HG03060 (cell line): ENCODE data around the gene TMED4.
A peak's percentile ranks its signal among the peaks of the same experiment; 100 is the strongest.
"Not testable (repeated sequence)": the region's sequence is repeated elsewhere in the genome, so short reads cannot be mapped to it uniquely, and the experiment has no call there.

Experiments
- ATAC-seq: cut with Tn5 transposase; IDR thresholded peaks from one replicate; pipeline ENCODE4 v1.9.1; 2021; ENCODE audit warnings: low read depth, moderate number of reproducible peaks; ENCODE audit not compliant: unreplicated experiment

Gene TMED4

GRCh38 chr7:44608916-44609648, 27.1 kb upstream of the TMED4 start:
- ATAC-seq: no peak

- ATAC-seq: no peak
These were observed 25.4 kb upstream of the TMED4 start for GRCh38 chr7:44607141-44608068.

DNA sequence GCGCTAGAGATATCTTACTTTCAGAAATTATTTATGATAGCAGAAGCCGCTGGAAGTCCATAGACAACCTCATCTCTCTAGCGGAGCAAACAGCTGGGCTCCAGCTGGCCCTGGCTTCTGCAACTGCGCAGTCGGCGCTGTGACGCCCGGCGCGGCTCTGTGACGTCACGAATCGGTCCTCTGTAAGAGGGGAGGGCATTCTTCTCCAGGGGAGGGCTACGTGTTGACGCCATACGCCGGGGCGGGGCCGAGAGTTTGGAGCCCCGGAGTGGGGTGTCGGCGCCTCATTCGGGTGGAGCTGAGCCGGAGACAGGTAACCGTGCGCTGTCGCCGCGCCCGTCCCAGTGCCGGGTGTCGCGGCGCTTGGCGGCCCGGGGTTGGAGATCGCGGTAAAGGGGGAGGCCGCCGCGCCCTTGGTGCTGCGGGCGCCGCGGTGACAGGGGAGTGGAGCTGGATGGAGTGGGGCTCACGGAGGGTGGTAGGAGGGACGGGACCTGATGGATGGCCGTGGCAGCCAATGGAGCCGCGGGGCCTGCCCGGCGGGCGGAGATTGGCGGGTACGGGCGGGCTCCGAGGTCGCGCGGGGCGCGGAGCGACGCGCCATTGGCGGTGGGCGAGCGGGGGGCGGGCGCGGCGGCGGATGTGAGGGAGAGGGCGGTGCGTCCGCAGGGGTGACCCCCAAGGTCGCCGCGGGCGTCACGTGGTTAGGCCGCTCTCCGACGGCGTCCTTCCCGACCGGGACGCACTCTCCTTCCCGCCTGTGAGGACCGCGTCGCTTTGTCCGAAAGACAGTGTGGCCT, 24.5 kb upstream of the TMED4 start, which contains the start of gene OGDH:
TSS of gene OGDH (plus strand) at position 287 of the 800 bp plus-strand sequence. CDS start 17,717 bp downstream, outside the sequence.
- ATAC-seq: peak; percentile 73

GRCh38 chr7:44604941-44605340, 22.9 kb upstream of the TMED4 start:
- ATAC-seq: no peak

DNA sequence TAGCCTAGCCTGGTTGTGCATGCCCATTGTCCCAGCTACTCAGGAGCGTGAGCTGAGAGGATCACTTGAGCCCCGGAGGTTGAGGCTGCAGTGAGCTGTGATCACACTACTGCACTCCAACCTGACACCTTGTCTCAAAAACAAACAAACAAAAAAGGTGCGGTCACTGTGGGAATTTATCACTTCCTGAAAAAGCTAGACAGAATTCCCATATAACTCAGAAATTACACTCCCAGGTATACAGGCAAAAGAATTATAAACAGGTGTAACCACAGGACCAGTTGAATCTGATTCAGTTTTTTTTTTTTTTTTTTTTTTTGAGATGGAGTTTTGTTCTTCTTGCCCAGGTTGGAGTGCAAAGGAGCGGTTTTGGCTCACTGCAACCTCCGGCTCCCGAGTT, 21.2 kb upstream of the TMED4 start:
- ATAC-seq: no peak

- no peak for ATAC-seq
These were observed 20.5 kb upstream of the TMED4 start for GRCh38 chr7:44602576-44602910.

GRCh38 chr7:44599222-44599621, 17.2 kb upstream of the TMED4 start:
- no peak for ATAC-seq

- ATAC-seq: not testable (repeated sequence)
These were observed 15.2 kb upstream of the TMED4 start for GRCh38 chr7:44597181-44597580.

DNA sequence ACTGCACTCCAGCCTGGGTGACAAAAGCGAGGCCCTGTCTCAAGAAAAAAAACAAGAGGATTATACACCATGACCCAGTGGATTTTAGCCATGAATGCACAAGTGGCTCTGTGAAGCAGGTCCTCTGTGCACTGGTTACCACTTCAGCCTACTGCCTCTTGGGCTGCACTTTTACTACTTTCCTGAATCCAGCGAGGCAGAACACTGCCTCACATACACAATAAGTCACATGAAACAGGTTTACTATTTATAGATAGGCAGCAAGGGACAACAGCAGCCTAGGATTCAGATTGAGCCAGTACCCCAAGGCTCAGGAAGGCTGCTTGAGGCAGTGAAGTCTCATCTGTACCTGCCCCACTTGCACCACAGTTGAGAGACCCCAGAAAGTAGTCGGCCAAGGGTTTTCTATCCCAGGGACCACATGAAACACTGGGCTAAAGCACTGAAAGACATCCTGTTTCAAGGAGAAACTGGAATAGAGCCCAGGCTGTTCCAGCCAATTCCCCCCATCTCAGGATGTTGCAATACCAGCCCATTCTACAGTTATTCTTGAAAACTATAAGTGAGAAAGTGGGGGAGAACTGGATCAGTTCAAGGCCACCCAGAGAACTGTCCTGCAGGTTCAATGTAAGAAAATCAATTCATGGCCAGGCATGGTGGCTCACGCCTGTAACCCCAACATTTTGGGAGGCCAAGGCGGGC, 14.1 kb upstream of the TMED4 start:
- ATAC-seq: no peak

GRCh38 chr7:44590910-44591309, 8.9 kb upstream of the TMED4 start:
- no peak for ATAC-seq

DNA sequence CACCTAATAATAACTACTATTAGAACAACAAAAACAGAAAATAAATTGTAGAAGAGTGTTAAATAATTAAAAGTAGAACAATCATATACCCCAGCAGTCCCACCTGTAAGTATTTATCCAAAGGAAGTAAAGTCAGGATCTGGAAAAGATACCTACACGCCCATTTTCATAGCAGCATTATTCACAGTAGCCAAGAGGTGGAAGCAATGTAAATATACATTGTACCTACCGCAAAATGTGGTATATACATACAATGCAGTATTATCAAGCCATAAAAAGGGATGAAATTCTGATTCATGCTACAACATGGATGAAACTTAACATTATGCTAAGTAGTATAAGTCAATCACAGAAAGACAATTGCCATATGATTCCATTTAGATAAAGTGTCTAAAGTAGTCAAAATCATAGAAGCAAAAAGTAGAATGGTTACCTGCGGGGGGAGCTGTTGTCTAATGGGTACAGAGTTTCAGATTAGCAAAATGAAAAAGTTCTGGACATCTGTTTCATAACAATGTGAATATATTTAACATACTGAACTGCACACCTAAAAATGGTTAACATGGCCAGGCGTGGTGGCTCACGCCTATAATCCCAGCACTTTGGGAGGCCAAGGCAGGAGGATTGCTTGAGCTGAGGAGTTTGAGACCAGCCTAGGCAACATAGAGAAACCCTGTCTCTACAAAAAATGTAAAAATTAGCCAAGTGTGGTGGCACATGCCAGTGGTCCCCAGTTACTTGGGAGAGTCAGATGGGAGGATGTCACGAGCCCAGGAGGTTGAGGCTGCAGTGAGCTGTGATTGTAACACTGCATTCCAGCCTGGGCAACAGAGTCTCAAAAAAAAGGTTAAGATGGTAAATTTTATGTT, 6.0 kb upstream of the TMED4 start:
- ATAC-seq: no peak

- no peak for ATAC-seq
These were observed 1.3 kb upstream of the TMED4 start for GRCh38 chr7:44583146-44583865.

DNA sequence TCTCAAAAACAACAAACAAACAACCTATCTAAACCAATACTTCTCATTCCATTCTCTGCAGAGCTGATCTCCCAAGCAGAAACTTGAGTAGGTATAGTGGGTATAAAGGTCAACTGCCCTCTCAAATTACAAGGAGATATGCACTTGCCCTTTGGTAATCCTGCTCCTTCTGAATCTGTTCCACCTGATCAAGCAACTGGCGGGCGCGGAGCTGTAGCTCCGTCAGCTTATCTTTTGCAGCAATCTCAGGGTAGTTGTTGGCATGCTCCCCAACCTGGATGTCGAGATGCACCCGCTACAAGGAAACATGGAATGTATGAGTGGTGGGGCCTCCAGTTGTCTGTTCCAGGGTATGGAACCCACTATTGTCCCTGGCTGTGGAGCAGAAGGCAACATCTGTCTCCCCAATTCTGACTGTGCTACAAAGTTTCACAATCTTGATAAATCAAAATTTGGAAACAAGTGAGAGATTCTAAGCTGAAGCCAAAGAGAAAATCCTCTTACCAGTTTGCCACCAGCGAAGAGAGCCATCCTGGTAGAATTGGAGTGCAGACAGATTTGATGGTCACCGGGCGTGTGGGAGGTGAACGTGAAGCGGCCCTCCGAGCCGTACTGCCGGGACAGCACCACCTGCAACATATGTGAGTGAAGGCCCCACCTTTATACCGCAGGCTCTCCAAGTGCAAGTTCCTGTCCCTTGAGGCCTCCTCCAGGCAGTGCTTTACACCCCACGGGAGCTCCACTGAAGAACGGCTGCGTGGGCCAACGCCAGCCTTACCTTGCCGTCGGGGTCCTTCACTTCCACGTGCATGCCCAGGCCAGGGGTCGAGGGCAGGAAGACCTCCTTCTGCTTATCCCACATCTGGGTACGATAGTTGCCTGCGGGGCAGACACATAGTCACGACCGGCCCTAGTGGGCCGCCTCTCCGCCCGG, 819 bp downstream of the TMED4 start:
- ATAC-seq: peak; percentile 9

DNA sequence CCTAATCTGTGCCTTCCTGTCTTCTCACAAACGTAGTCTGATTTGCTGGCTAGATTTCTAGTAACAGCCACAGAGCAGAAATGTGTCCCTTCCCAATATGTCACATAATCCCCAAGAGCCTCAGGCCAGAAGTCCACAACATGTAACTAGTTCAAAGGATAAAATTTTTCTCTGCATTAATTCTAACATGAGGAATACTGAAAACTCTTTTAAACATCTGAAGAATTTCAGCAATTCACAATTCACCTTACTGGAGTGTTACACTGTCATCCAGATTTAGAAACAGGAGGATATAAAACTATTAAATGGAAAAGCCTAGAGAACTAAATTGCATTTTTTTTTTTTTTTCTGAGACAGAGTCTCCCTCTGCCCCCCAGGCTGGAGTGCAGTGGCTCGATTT, 5.8 kb downstream of the TMED4 start:
- ATAC-seq: no peak

DNA sequence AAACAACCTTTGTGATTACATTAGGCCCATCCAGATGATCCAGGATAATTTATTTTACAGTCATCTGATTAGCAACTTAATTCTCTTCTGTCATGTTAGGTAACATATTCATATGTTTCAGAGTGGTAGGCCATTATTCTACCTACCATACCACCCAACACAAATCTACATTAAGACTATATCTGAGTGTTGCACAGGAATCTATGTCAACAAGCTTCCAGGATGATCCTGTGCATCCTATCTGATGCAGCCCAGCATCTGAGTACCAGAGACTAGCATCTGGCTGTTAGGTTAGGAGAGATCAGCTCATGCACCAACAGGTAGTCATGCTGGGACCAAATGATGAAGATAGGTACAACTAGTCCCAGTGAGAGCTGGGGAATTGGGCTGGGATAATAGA, 7.0 kb downstream of the TMED4 start:
- ATAC-seq: no peak

DNA sequence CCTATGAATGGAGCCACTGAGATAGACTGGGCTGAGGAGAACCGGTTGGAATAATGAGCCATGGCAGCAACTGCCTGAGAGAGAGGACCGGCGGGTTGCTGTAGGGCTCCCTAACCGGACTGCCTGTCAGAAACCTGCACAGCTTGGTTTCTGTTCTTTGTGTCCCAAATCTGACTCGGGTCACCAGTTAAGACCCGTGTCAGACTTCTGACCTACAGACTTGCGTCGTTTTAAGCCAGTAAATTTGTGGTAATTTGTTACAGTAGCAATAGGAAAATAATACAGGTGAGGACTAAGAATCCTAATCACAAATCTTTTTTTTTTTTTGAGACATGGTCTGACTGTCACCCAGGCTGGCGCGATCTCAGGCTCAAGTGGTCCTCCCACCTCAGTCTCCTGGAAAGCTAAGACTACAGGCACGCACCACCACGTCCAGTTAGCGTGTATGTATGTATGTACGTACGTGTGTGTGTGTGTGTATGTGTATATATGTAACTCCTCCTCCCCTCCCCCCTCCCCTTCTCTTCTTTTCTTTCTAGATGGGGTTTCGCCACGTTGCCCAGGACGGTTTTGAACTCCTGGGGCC, 7.7 kb downstream of the TMED4 start:
- no peak for ATAC-seq
